H1 (cell line): ENCODE results near the gene RNF44. TPM values are rescaled to one million over a fixed set of nuclear protein-coding genes. Genes with fewer than 3 reads are reported as not detected.

Source experiments
- CTCF ChIA-PET: fragments of 300-600 bp; sonication (Branson Sonifier 250); formaldehyde crosslinking; loops from one replicate; lab custom pipeline; 2021; ENCODE audit not compliant: partially characterized antibody; lab: Charles Lee
- POLR2A ChIA-PET: fragments of 300-600 bp; sonication (Branson Sonifier 250); formaldehyde crosslinking; loops from one replicate; lab custom pipeline; 2021; ENCODE audit warnings: inconsistent platforms; ENCODE audit not compliant: partially characterized antibody; lab: Charles Lee
- DNase-seq, 2 experiments: peaks; one replicate each; pipeline versions ENCODE4 v3.0.0 to v3.0.0-alpha.2; 2010 to 2022; ENCODE audit warnings: low spot score in 2 of 2, low read depth in 1 of 2, mixed read lengths in 1 of 2
- FAIRE-seq: peaks from 2 replicates; lab custom pipeline; 2011; peaks lifted over from hg19 to GRCh38; lab: Jason Lieb, UNC
- H2AFZ ChIP-seq: 2 replicates; pipeline ENCODE4 v1.8.1; 2012; ENCODE audit warnings: low read length, inconsistent platforms
- H2AK5ac ChIP-seq: 2 replicates; pipeline ENCODE4 v1.6.1; 2013; ENCODE audit warnings: low read depth, low read length
- H2BK120ac ChIP-seq: replicated peaks from 2 replicates; pipeline ENCODE3; 2013; ENCODE audit warnings: low read depth, low read length, inconsistent platforms
- H2BK12ac ChIP-seq: 2 replicates; pipeline ENCODE4 v1.6.1; 2013; ENCODE audit warnings: low read depth, low read length
- H2BK15ac ChIP-seq: 2 replicates; pipeline ENCODE4 v1.6.1; 2013; ENCODE audit warnings: low read length
- H2BK20ac ChIP-seq: 2 replicates; pipeline ENCODE4 v1.6.1; 2013; ENCODE audit warnings: low read length
- H2BK5ac ChIP-seq: 2 replicates; pipeline ENCODE4 v1.6.1; 2013; ENCODE audit warnings: low read depth, low read length
- H3K14ac ChIP-seq: 2 replicates; pipeline ENCODE4 v1.6.1; 2013; ENCODE audit warnings: inconsistent platforms; ENCODE audit not compliant: insufficient read length
- H3K18ac ChIP-seq: 2 replicates; pipeline ENCODE4 v1.6.1; 2013; ENCODE audit warnings: low read length; ENCODE audit errors: extremely low read depth
- H3K23ac ChIP-seq: 2 replicates; pipeline ENCODE4 v1.6.1; 2013; ENCODE audit warnings: inconsistent platforms; ENCODE audit not compliant: insufficient read length
- H3K23me2 ChIP-seq: 2 replicates; pipeline ENCODE4 v1.6.1; 2013; ENCODE audit warnings: low read depth, low read length
- H3K27ac ChIP-seq: 2 replicates; pipeline ENCODE4 v1.6.1; 2011; ENCODE audit warnings: low read depth, low read length, inconsistent platforms
- H3K27me3 ChIP-seq, 4 experiments: replicated peaks in 1 of 4; 1 replicate in 1 of 4; 2 replicates in 3 of 4; pipeline versions ENCODE4 v1.6.1 to v1.8.1; 2011 to 2013; ENCODE audit warnings: low read length in 3 of 4, mild to moderate bottlenecking in 3 of 4, inconsistent platforms in 2 of 4, mixed read lengths in 2 of 4, moderate library complexity in 1 of 4; ENCODE audit not compliant: control insufficient read depth in 3 of 4, insufficient read depth in 3 of 4; ENCODE audit errors: extremely low read depth in 1 of 4
- H3K36me3 ChIP-seq, 4 experiments: 2 replicates each; pipeline versions ENCODE4 v1.6.1 to v1.8.1; 2011 to 2013; ENCODE audit warnings: mild to moderate bottlenecking in 4 of 4, low read length in 3 of 4, moderate library complexity in 2 of 4, control low read depth in 1 of 4, inconsistent platforms in 1 of 4; ENCODE audit not compliant: insufficient read depth in 4 of 4, control insufficient read depth in 2 of 4
- H3K4ac ChIP-seq: replicated peaks from 2 replicates; pipeline ENCODE3; 2013; ENCODE audit warnings: low read length, low read depth, mixed read lengths, inconsistent platforms; ENCODE audit not compliant: insufficient read length
- H3K4me1 ChIP-seq, 4 experiments: replicated peaks in 1 of 4; 1 replicate in 1 of 4; 2 replicates in 3 of 4; pipeline versions ENCODE4 v1.6.1 to v1.8.1; 2011 to 2013; ENCODE audit warnings: low read length in 3 of 4, inconsistent platforms in 2 of 4, mixed read lengths in 1 of 4; ENCODE audit not compliant: insufficient read depth in 4 of 4, control insufficient read depth in 3 of 4
- H3K4me2 ChIP-seq, 2 experiments: 2 replicates each; pipeline versions ENCODE4 v1.6.1 to v1.8.1; 2011 to 2013; ENCODE audit warnings: low read depth in 2 of 2, low read length in 2 of 2, control low read depth in 1 of 2, inconsistent platforms in 1 of 2, mild to moderate bottlenecking in 1 of 2; ENCODE audit not compliant: insufficient read depth in 1 of 2
- H3K4me3 ChIP-seq, 4 experiments: fragments of 200-600, 300-600 bp in 1 of 4; sonication (generic), shearing (Covaris generic), sonication (Bioruptor Twin) in 1 of 4; 2 replicates each; pipeline versions ENCODE4 v1.5.1 to v1.8.1; 2011 to 2016; ENCODE audit warnings: low read length in 4 of 4, low read depth in 3 of 4, control low read depth in 2 of 4, inconsistent platforms in 2 of 4, mild to moderate bottlenecking in 2 of 4, mixed read lengths in 1 of 4, moderate library complexity in 1 of 4; ENCODE audit not compliant: insufficient read depth in 2 of 4; ENCODE audit errors: extremely low read depth in 1 of 4
- H3K56ac ChIP-seq: replicated peaks from 2 replicates; pipeline ENCODE3; 2013; ENCODE audit warnings: low read depth, mild to moderate bottlenecking, mixed read lengths, low read length, inconsistent platforms; ENCODE audit not compliant: insufficient read length
- H3K79me1 ChIP-seq: 2 replicates; pipeline ENCODE4 v1.6.1; 2013; ENCODE audit warnings: low read depth, low read length, control low read depth
- H3K79me2 ChIP-seq, 2 experiments: 2 replicates each; pipeline versions ENCODE4 v1.6.1 to v1.8.1; 2012 to 2013; ENCODE audit warnings: low read length in 2 of 2, mild to moderate bottlenecking in 2 of 2, inconsistent platforms in 1 of 2; ENCODE audit not compliant: insufficient read depth in 2 of 2, control insufficient read depth in 1 of 2
- H3K9ac ChIP-seq, 4 experiments: replicated peaks in 1 of 4; 1 replicate in 1 of 4; 2 replicates in 3 of 4; pipeline versions ENCODE4 v1.6.1 to v1.8.1; 2011 to 2013; ENCODE audit warnings: low read depth in 3 of 4, low read length in 3 of 4, control low read depth in 2 of 4, mild to moderate bottlenecking in 2 of 4, moderate library complexity in 2 of 4, inconsistent platforms in 1 of 4; ENCODE audit errors: extremely low read depth in 1 of 4
- H3K9me3 ChIP-seq, 2 experiments: 2 replicates each; pipeline versions ENCODE4 v1.6.1 to v1.8.1; 2012 to 2013; ENCODE audit warnings: mild to moderate bottlenecking in 2 of 2, moderate library complexity in 2 of 2, control low read depth in 1 of 2, inconsistent platforms in 1 of 2, low read depth in 1 of 2, low read length in 1 of 2, mixed read lengths in 1 of 2; ENCODE audit not compliant: insufficient read depth in 2 of 2
- H4K20me1 ChIP-seq, 2 experiments: replicated peaks in 1 of 2; 2 replicates each; pipeline versions ENCODE3 to v1.8.1; 2011 to 2013; ENCODE audit warnings: inconsistent platforms in 2 of 2, low read length in 2 of 2, mild to moderate bottlenecking in 1 of 2; ENCODE audit not compliant: insufficient read depth in 2 of 2, control insufficient read depth in 1 of 2
- H4K5ac ChIP-seq: 2 replicates; pipeline ENCODE4 v1.6.1; 2013; ENCODE audit warnings: low read length, low read depth, mixed read lengths, inconsistent platforms; ENCODE audit not compliant: insufficient read length
- H4K8ac ChIP-seq: 2 replicates; pipeline ENCODE4 v1.8.0; 2013; ENCODE audit warnings: mild to moderate bottlenecking, moderate library complexity, low read length, inconsistent platforms; ENCODE audit not compliant: insufficient read depth; ENCODE audit errors: extremely low read depth
- H4K91ac ChIP-seq: replicated peaks from 2 replicates; pipeline ENCODE3; 2013; ENCODE audit warnings: low read length, mixed read lengths, inconsistent platforms; ENCODE audit not compliant: insufficient read length
- CHD1 ChIP-seq: IDR thresholded peaks from 2 replicates; pipeline ENCODE4 v1.6.1; 2012; ENCODE audit warnings: low read depth, low read length, improper control_type of control experiment
- EP300 ChIP-seq, 2 experiments: IDR thresholded peaks; 1 replicate in 1 of 2; 2 replicates in 1 of 2; pipeline ENCODE4 v1.6.1; 2011 to 2012; ENCODE audit warnings: low read depth in 2 of 2, low read length in 2 of 2, mild to moderate bottlenecking in 2 of 2, borderline replicate concordance in 1 of 2, inconsistent platforms in 1 of 2, moderate library complexity in 1 of 2
- KDM4A ChIP-seq: IDR thresholded peaks from one replicate; pipeline ENCODE4 v1.7.1; 2012; ENCODE audit warnings: low read depth, mild to moderate bottlenecking, moderate library complexity, low read length, inconsistent platforms; ENCODE audit not compliant: severe bottlenecking
- NRF1 ChIP-seq: IDR thresholded peaks from 2 replicates; pipeline ENCODE4 v1.6.1; 2011; ENCODE audit warnings: mild to moderate bottlenecking, low read depth, low read length, improper control_type of control experiment
- POLR2AphosphoS5 ChIP-seq: IDR thresholded peaks from 2 replicates; pipeline ENCODE4 v1.6.1; 2011; ENCODE audit warnings: low read depth, low read length
- SIN3A ChIP-seq, 2 experiments: IDR thresholded peaks in 1 of 2; conservative IDR thresholded peaks in 1 of 2; 2 replicates each; pipeline ENCODE4 v1.6.1; 2011 to 2012; ENCODE audit warnings: low read length in 2 of 2, improper control_type of control experiment in 1 of 2, low read depth in 1 of 2, mild to moderate bottlenecking in 1 of 2
- TAF7 ChIP-seq: optimal IDR thresholded peaks from 2 replicates; pipeline ENCODE3; 2011; ENCODE audit warnings: low read depth, mild to moderate bottlenecking, inconsistent platforms, low read length, moderate library complexity, borderline replicate concordance
- TBP ChIP-seq: IDR thresholded peaks from 2 replicates; pipeline ENCODE4 v1.6.1; 2011; ENCODE audit warnings: low read depth, low read length, improper control_type of control experiment
- WGBS, 2 experiments: shearing (Covaris generic) in 1 of 2; methylation state at CpG; one replicate each; pipeline versions ENCODE4 v1.1.6 to v1.1.7; 2013 to 2015; ENCODE audit warnings: low lambda C conversion rate in 2 of 2, mixed read lengths in 2 of 2, inconsistent platforms in 1 of 2, low coverage in 1 of 2, missing lambda C conversion rate in 1 of 2; ENCODE audit not compliant: insufficient replicate concordance in 2 of 2, insufficient coverage in 1 of 2, insufficient read length in 1 of 2; ENCODE audit errors: extremely low coverage in 1 of 2, missing lambda C conversion rate in 1 of 2; 5-methylcytosine and 5-hydroxymethylcytosine counted together
- polyA plus RNA-seq, 7 experiments: library from polyadenylated mRNA; depleted of rRNA in 3 of 7; stranded (reverse) in 5 of 7; unstranded in 2 of 7; fragments of >200 nt in 5 of 7; fragments of 200-250 nt in 2 of 7; gene quantifications; 1 replicate in 5 of 7; 2 replicates in 1 of 7; 4 replicates in 1 of 7; pipeline versions ENCODE4 v1.2.1 to v1.2.3, GENCODE V29; 2011 to 2013; ENCODE audit warnings: missing spikeins in 2 of 7, mixed read lengths in 2 of 7
- total RNA-seq: library from RNA; stranded (reverse); fragmentation: NEBNext Ultra II Directional; extraction: Animal tissue kit (Norgen Biotek cat#: 25700); gene quantifications from 2 replicates; pipeline ENCODE4 v1.2.1, GENCODE V29; 2021
- TF ChIP-seq, protein P1 (sequence below): IDR thresholded peaks from 2 replicates; pipeline ENCODE4 v1.6.1; 2011; ENCODE audit warnings: low read length, improper control_type of control experiment

RNF44 gene
- total and polyA plus RNA-seq, 2 of the 8 experiments (the other 6 are each of a cell fraction or from before 2014, with no cell fraction given), result 54.7 to 164 TPM

DNA sequence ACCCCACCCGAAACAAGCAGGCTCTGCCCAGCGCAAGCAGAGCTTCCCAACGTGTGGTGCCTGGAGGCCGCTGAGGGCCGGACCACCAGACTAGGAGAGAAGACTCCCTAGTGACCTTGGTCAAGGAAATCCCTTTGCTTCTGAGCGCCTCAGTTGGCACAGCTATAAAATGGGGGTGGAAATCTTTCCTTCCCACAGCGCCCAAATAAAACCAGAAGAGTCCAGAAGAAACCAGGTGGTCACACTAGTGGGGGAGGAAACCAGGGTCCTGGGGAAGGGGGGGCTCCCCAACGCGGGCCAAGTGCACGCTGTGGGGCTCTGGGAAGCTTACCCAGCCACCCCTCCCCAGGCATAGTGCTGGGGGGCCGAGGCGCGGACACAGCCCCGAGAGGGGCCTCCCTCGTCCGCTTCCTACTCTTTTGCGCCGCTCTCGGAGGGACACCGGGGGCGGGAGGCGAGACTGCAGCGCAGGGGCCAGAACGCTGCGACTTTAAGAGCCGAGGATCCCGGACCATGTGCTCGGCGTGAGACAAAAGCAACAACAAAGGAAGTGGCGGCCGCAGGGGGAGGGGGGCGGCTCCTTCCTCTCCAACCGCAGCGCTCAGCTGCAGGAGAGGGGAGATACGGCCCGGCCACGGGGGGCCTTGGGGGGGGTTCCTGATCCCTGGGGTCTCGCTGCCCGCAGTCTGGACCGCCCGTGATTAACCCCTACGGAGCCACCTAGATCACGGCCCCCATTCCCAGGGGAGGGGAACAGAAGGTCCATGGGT is 885 bp downstream of the RNF44 start:
- peak in 1 of 2 experiments; percentile 79 for DNase-seq
- Histone ChIP-seq H3K4ac (peak overlapping the region; percentile 97), H3K23ac (peak overlapping the region; percentile 9), H2AK5ac (peak overlapping the region; percentile 65; the same call in 1 of the 2 replicates), H3K56ac (peak overlapping the region; percentile 88), H2BK20ac (no peak overlapping the region), H4K91ac (peak overlapping the region; percentile 92), H3K23me2 (peaks cover 12% of the 10 kb centered on the region), H2BK5ac (peak overlapping the region; percentile 67), H2AFZ (no peak overlapping the region), H2BK12ac (peak overlapping the region; percentile 62; the same call in 1 of the 2 replicates), H3K18ac (peak overlapping the region; percentile 72), H3K9ac (peak overlapping the region; percentile 97 to 99 (median 98)), H2BK15ac (no peak overlapping the region), H3K79me2 (peaks cover 36 to 53% of the 10 kb centered on the region in 2 experiments), H3K9me3 (no peaks in the 10 kb centered on the region), H3K4me1 (peaks cover 12 to 26% (median 23%) of the 10 kb centered on the region in 4 experiments), H3K79me1 (peaks cover 11% of the 10 kb centered on the region), H2BK120ac (peak overlapping the region; percentile 16), H3K36me3 (peaks cover 11 to 27% (median 13%) of the 10 kb centered on the region in 4 experiments), H3K4me2 (peak overlapping the region; percentile 85 to 98), H3K14ac (no peak overlapping the region), H4K8ac (peak overlapping the region; percentile 99), H3K27ac (peak overlapping the region; percentile 98), H4K20me1 (peaks cover 26 to 27% of the 10 kb centered on the region in 2 experiments), H3K27me3 (no peaks in the 10 kb centered on the region), H3K4me3 (peak overlapping the region; percentile 83 to 98 (median 93)), H4K5ac (peak overlapping the region; percentile 91)
- ChIA-PET POLR2A (interaction anchor here (0.7 to 21.1 kb wide), 38 partner anchors 8 to 683 kb away, joined by 3 to 458 read pairs (median 6); partner anchors contain the start of genes CDHR2, CLTB, EIF4E1B and FAF2), CTCF (interaction anchor here (0.8 to 1.9 kb wide), 7 partner anchors 9 to 88 kb away, joined by 3 to 8 read pairs (median 4); no protein-coding TSS in a partner anchor)
- 2% methylated on average over 29 of the region's 43 CpGs; no CpG with 5 or more reads in 1 of the 2 experiments for WGBS, 2 experiments
- FAIRE-seq, result no peak
- TF ChIP-seq POLR2AphosphoS5 (peak; percentile 60), SIN3A (conservative IDR thresholded peaks at IDR 0.05 in 1 of 2, IDR thresholded peaks at IDR 0.05 in 1 of 2; ENCODE audit: low read depth in 1 of 2, low read length in 2 of 2) (peak in 1 of 2 experiments; percentile 79; a peak in 2 of 4 replicates), KDM4A (peak; percentile 2), EP300 (IDR thresholded peaks at IDR 0.05; ENCODE audit: borderline replicate concordance in 1 of 2, low read depth in 2 of 2, low read length in 2 of 2) (0 out of 3 replicates have a peak, but pooled peaks of 1 of the 2 experiments have one; percentile 62), TBP (peak; percentile 47; the same call in 1 of the 2 replicates), TAF7 (peak; percentile 76), CHD1 (no peak; the same call in 1 of the 2 replicates), NRF1 (no peak)
- TF ChIP-seq, protein P1, sequence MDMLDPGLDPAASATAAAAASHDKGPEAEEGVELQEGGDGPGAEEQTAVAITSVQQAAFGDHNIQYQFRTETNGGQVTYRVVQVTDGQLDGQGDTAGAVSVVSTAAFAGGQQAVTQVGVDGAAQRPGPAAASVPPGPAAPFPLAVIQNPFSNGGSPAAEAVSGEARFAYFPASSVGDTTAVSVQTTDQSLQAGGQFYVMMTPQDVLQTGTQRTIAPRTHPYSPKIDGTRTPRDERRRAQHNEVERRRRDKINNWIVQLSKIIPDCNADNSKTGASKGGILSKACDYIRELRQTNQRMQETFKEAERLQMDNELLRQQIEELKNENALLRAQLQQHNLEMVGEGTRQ, result no peak
